ENCODE measurements around the gene DHX16. TPM values are rescaled to one million over a fixed set of nuclear protein-coding genes. Genes with fewer than 3 reads are reported as not detected.

DHX16 gene
- total RNA-seq, 1 donor from 2014 or later = 26.9 TPM

- TF ChIP-seq CTCF (IDR thresholded peaks at IDR 0.05; ENCODE audit: partially characterized antibody, unreplicated experiment) = no peak
- Mint-ChIP-seq H3K27me3 (ENCODE audit: unreplicated experiment) (peaks cover 7% of the 10 kb centered on the region), H3K4me1 (ENCODE audit: low read depth, unreplicated experiment) (peaks cover 19% of the 10 kb centered on the region), H3K4me3 (ENCODE audit: unreplicated experiment) (peak overlapping the region; percentile 86), H3K9me3 (ENCODE audit: unreplicated experiment) (peaks cover 9% of the 10 kb centered on the region), H3K36me3 (ENCODE audit: unreplicated experiment) (peaks cover 4% of the 10 kb centered on the region), H3K27ac (ENCODE audit: unreplicated experiment) (peak overlapping the region; percentile 10)
- DNase-seq = no peak
Observed at GRCh38 chr6:30625511-30625910, 47.3 kb downstream of the DHX16 start.

- DNase-seq = no peak
- no peak for TF ChIP-seq CTCF (IDR thresholded peaks at IDR 0.05; ENCODE audit: partially characterized antibody, unreplicated experiment)
Observed at GRCh38 chr6:30619561-30619960, 53.2 kb downstream of the DHX16 start.

DNA sequence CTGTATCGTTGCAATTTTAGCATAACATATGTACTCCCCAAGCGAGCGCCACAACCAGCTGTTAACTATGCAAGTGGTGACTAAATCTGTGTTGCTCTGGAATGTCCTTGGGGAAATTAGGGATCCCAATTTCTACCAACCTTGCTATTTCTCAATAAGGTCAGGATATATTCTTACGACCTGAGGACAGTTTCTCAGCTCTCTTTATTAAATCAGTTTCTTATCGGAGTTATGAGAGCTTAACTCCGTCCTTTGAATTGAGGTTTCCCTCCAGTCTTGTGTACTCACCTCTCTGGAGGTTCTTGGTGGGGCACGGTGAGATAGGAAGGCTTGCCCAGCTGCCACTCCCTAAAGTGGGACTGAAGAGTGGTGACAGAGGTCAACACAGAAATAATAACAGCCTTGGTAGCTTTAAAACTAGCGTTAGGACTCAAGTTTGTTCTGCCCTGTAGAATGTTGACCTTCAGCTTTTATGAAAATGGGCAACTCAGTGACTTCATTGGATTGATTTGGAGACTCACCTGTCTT, 54.5 kb downstream of the DHX16 start:
- Mint-ChIP-seq H3K9me3 (ENCODE audit: unreplicated experiment) (peaks cover 32% of the 10 kb centered on the region), H3K27ac (ENCODE audit: unreplicated experiment) (peak overlapping the region; percentile 99), H3K4me1 (ENCODE audit: low read depth, unreplicated experiment) (peaks cover 14% of the 10 kb centered on the region), H3K27me3 (ENCODE audit: unreplicated experiment) (peaks cover 26% of the 10 kb centered on the region), H3K4me3 (ENCODE audit: unreplicated experiment) (peak overlapping the region; percentile 97), H3K36me3 (ENCODE audit: unreplicated experiment) (peaks cover 10% of the 10 kb centered on the region)
- no peak for DNase-seq
- TF ChIP-seq CTCF (IDR thresholded peaks at IDR 0.05; ENCODE audit: partially characterized antibody, unreplicated experiment) = no peak

More at GRCh38 chr6:30619561-30619960, 53.2 kb downstream of the DHX16 start:
- Mint-ChIP-seq H3K27me3 (ENCODE audit: unreplicated experiment) (peaks cover 26% of the 10 kb centered on the region), H3K36me3 (ENCODE audit: unreplicated experiment) (peaks cover 10% of the 10 kb centered on the region), H3K4me1 (ENCODE audit: low read depth, unreplicated experiment) (peaks cover 4% of the 10 kb centered on the region), H3K4me3 (ENCODE audit: unreplicated experiment) (peak overlapping the region; percentile 97), H3K9me3 (ENCODE audit: unreplicated experiment) (peaks cover 32% of the 10 kb centered on the region), H3K27ac (ENCODE audit: unreplicated experiment) (no peak overlapping the region)

GRCh38 chr6:30617565-30618269, 55.1 kb downstream of the DHX16 start, which contains the start of gene MRPS18B:
TSS of gene MRPS18B (plus strand) at chr6:30617840. CDS start at chr6:30617866, 26 bp downstream.
- peaks cover 16% of the 10 kb centered on the region for H3K4me1 Mint-ChIP-seq (ENCODE audit: low read depth, unreplicated experiment)
- TF ChIP-seq CTCF (IDR thresholded peaks at IDR 0.05; ENCODE audit: partially characterized antibody, unreplicated experiment) = no peak
- H3K27ac Mint-ChIP-seq (ENCODE audit: unreplicated experiment) = peak within 1 kb of the TSS; percentile 99
- peak within 1 kb of the TSS; percentile 97 for H3K4me3 Mint-ChIP-seq (ENCODE audit: unreplicated experiment)
- peaks cover 10% of the 10 kb centered on the region for H3K36me3 Mint-ChIP-seq (ENCODE audit: unreplicated experiment)
- H3K9me3 Mint-ChIP-seq (ENCODE audit: unreplicated experiment) = peaks cover 32% of the 10 kb centered on the region
- peak; percentile 94 for DNase-seq
- H3K27me3 Mint-ChIP-seq (ENCODE audit: unreplicated experiment) = peaks cover 26% of the 10 kb centered on the region
